Hepatocyte (in vitro differentiated cells): Measurements from ENCODE around the gene BAZ2B.

ENCODE experiments used
- EZH2 ChIP-seq: fragments of 200-600 bp; sonication (generic); IDR thresholded peaks from 2 replicates; pipeline ENCODE4 v1.6.1; 2016; ENCODE audit warnings: antibody characterized with exemption, mild to moderate bottlenecking, borderline replicate concordance
- EZH2phosphoT487 ChIP-seq: fragments of 200-600 bp; sonication (generic); IDR thresholded peaks from one replicate; pipeline ENCODE4 v1.6.1; 2018; ENCODE audit warnings: antibody characterized with exemption, mild to moderate bottlenecking, low read depth, moderate library complexity; ENCODE audit not compliant: unreplicated experiment, severe bottlenecking
- TF ChIP-seq, protein P1 (sequence below): fragments of 200-600 bp; sonication (generic); IDR thresholded peaks from 2 replicates; pipeline ENCODE4 v1.5.1; 2016; ENCODE audit warnings: antibody characterized with exemption, mild to moderate bottlenecking; ENCODE audit not compliant: poor library complexity

DNA sequence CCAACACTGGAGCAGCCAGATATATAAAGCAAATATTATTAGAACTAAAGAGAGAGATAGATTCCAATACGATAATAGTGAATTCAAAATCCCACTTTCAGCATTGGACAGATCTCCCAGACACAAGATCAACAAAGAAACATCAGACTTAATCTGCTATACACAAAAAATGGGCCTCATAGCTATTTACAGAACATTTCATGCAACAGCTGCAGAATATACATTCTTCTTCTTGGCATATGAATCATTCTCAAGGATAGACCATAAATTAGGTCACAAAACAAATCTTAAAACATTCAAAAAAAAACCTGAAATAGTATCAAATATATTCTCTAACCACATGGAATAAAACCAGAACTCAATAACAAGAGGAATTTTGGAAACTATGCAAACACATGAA, 23.8 kb upstream of the BAZ2B start:
- TF ChIP-seq, protein P1, sequence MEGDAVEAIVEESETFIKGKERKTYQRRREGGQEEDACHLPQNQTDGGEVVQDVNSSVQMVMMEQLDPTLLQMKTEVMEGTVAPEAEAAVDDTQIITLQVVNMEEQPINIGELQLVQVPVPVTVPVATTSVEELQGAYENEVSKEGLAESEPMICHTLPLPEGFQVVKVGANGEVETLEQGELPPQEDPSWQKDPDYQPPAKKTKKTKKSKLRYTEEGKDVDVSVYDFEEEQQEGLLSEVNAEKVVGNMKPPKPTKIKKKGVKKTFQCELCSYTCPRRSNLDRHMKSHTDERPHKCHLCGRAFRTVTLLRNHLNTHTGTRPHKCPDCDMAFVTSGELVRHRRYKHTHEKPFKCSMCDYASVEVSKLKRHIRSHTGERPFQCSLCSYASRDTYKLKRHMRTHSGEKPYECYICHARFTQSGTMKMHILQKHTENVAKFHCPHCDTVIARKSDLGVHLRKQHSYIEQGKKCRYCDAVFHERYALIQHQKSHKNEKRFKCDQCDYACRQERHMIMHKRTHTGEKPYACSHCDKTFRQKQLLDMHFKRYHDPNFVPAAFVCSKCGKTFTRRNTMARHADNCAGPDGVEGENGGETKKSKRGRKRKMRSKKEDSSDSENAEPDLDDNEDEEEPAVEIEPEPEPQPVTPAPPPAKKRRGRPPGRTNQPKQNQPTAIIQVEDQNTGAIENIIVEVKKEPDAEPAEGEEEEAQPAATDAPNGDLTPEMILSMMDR, result no peak
- no peak for TF ChIP-seq EZH2phosphoT487
- no peak for TF ChIP-seq EZH2
